Skeletal muscle tissue (tissue), 4 donors: ENCODE data around the gene NRTN. TPM values are rescaled to one million over a fixed set of nuclear protein-coding genes. Genes with fewer than 3 reads are reported as not detected.
"Not testable (repeated sequence)": the region's sequence is repeated elsewhere in the genome, so short reads cannot be mapped to it uniquely, and the experiment has no call there.

ENCODE experiments used
- H3K27ac ChIP-seq: one replicate; pipeline ENCODE4 v1.7.0; 2013; ENCODE audit warnings: mild to moderate bottlenecking, low read depth, low read length, inconsistent platforms
- H3K27me3 ChIP-seq, 3 donors: one replicate each; pipeline ENCODE4 v1.7.0; 2013; ENCODE audit warnings: low read length in 3 of 3; ENCODE audit not compliant: control insufficient read depth in 3 of 3, insufficient read depth in 3 of 3
- H3K36me3 ChIP-seq, 3 donors: one replicate each; pipeline ENCODE4 v1.7.0; 2013; ENCODE audit warnings: low read length in 3 of 3; ENCODE audit not compliant: control insufficient read depth in 3 of 3, insufficient read depth in 3 of 3
- H3K4me1 ChIP-seq, 3 donors: one replicate each; pipeline ENCODE4 v1.7.0; 2013; ENCODE audit warnings: low read length in 3 of 3, mild to moderate bottlenecking in 3 of 3; ENCODE audit not compliant: control insufficient read depth in 3 of 3, insufficient read depth in 3 of 3
- H3K4me3 ChIP-seq, 3 donors: one replicate each; pipeline ENCODE4 v1.7.0; 2013; ENCODE audit warnings: low read length in 3 of 3
- H3K9ac ChIP-seq, 3 donors: one replicate each; pipeline ENCODE4 v1.7.0; 2013; ENCODE audit warnings: low read length in 3 of 3, mild to moderate bottlenecking in 3 of 3, moderate library complexity in 2 of 3, low read depth in 1 of 3
- H3K9me3 ChIP-seq, 3 donors: one replicate each; pipeline ENCODE4 v1.7.0; 2013; ENCODE audit warnings: low read length in 3 of 3; ENCODE audit not compliant: control insufficient read depth in 3 of 3
- total RNA-seq: library from RNA; depleted of rRNA; stranded (reverse); fragments of >200 nt; gene quantifications from one replicate; pipeline ENCODE4 v1.2.3, GENCODE V29; 2014
- donor health status: Osteomylitis.

The NRTN gene
- total RNA-seq, 1 donor from 2014 or later = not detected

- H3K4me1 ChIP-seq = peaks cover 0 to 3% (median 0%) of the 10 kb centered on the region in 3 donors
- no peak overlapping the region for H3K27ac ChIP-seq
- no peaks in the 10 kb centered on the region for H3K9me3 ChIP-seq
- no peak overlapping the region for H3K4me3 ChIP-seq
- H3K9ac ChIP-seq = no peak overlapping the region
- peaks cover 32 to 53% (median 33%) of the 10 kb centered on the region in 3 donors for H3K27me3 ChIP-seq
- H3K36me3 ChIP-seq = no peaks in the 10 kb centered on the region
Measured at GRCh38 chr19:5832527-5833216, 27.8 kb downstream of the NRTN start.

- H3K4me3 ChIP-seq = no peak overlapping the region
- H3K9ac ChIP-seq = no peak overlapping the region
- no peaks in the 10 kb centered on the region for H3K4me1 ChIP-seq
- no peaks in the 10 kb centered on the region for H3K36me3 ChIP-seq
- no peak overlapping the region for H3K27ac ChIP-seq
- H3K9me3 ChIP-seq = no peaks in the 10 kb centered on the region
- peaks cover 6 to 16% (median 9%) of the 10 kb centered on the region in 3 donors for H3K27me3 ChIP-seq
Measured at GRCh38 chr19:5837761-5838352, 33.0 kb downstream of the NRTN start.

- H3K27ac ChIP-seq = no peak overlapping the region
- H3K4me3 ChIP-seq = no peak overlapping the region
- no peak overlapping the region for H3K9ac ChIP-seq
- no peaks in the 10 kb centered on the region for H3K36me3 ChIP-seq
- H3K27me3 ChIP-seq = peaks cover 5 to 13% (median 9%) of the 10 kb centered on the region in 3 donors
- H3K9me3 ChIP-seq = no peaks in the 10 kb centered on the region
- no peaks in the 10 kb centered on the region for H3K4me1 ChIP-seq
Measured at GRCh38 chr19:5838353-5839064, 33.6 kb downstream of the NRTN start.

- H3K4me3 ChIP-seq = no peak within 1 kb of the TSS
- no peaks in the 10 kb centered on the region for H3K4me1 ChIP-seq
- no peak within 1 kb of the TSS for H3K27ac ChIP-seq
Measured at GRCh38 chr19:5839065-5840017, 34.5 kb downstream of the NRTN start, which contains the start of gene FUT6. Gene FUT6 (minus strand): TSS chr19:5839702. CDS start chr19:5832567, 7,135 bp downstream.

GRCh38 chr19:5841735-5842111 lies 36.9 kb downstream of the NRTN start:
- not testable (repeated sequence) for H3K36me3 ChIP-seq, H3K4me3 ChIP-seq, H3K27me3 ChIP-seq, H3K9ac ChIP-seq, H3K4me1 ChIP-seq, H3K9me3 ChIP-seq, H3K27ac ChIP-seq

More at GRCh38 chr19:5839065-5840017, 34.5 kb downstream of the NRTN start, which contains the start of gene FUT6:
- Histone ChIP-seq H3K27me3 (peaks cover 3 to 13% (median 9%) of the 10 kb centered on the region in 3 donors), H3K9me3 (no peaks in the 10 kb centered on the region), H3K36me3 (no peaks in the 10 kb centered on the region), H3K9ac (no peak within 1 kb of the TSS)

- H3K27me3 ChIP-seq = peaks cover under 1 to 4% (median 3%) of the 10 kb centered on the region in 3 donors
- no peak overlapping the region for H3K4me3 ChIP-seq
- no peak overlapping the region for H3K27ac ChIP-seq
- H3K36me3 ChIP-seq = no peaks in the 10 kb centered on the region
- no peaks in the 10 kb centered on the region for H3K4me1 ChIP-seq
- H3K9ac ChIP-seq = no peak overlapping the region
- no peaks in the 10 kb centered on the region for H3K9me3 ChIP-seq
Measured at GRCh38 chr19:5843295-5843927, 38.5 kb downstream of the NRTN start.

- peaks cover 0 to 4% (median 3%) of the 10 kb centered on the region in 3 donors for H3K27me3 ChIP-seq
- no peaks in the 10 kb centered on the region for H3K4me1 ChIP-seq
- H3K9ac ChIP-seq = no peak overlapping the region
- H3K9me3 ChIP-seq = no peaks in the 10 kb centered on the region
- no peak overlapping the region for H3K27ac ChIP-seq
- H3K36me3 ChIP-seq = no peaks in the 10 kb centered on the region
- no peak overlapping the region for H3K4me3 ChIP-seq
Measured at GRCh38 chr19:5844456-5845433, 39.9 kb downstream of the NRTN start.

- H3K4me1 ChIP-seq, H3K27me3 ChIP-seq, H3K36me3 ChIP-seq, H3K4me3 ChIP-seq, H3K27ac ChIP-seq, H3K9ac ChIP-seq, H3K9me3 ChIP-seq: not testable (repeated sequence)
Measured at GRCh38 chr19:5847846-5848245, 43.0 kb downstream of the NRTN start.
